Embryonic facial prominence (tissue), 1 donor: ENCODE results near the gene ELK4.

ENCODE experiments used
- DNase-seq: peaks from one replicate; pipeline ENCODE4 v3.0.0-alpha.2; 2016; ENCODE audit errors: extremely low spot score

The ELK4 gene

DNA sequence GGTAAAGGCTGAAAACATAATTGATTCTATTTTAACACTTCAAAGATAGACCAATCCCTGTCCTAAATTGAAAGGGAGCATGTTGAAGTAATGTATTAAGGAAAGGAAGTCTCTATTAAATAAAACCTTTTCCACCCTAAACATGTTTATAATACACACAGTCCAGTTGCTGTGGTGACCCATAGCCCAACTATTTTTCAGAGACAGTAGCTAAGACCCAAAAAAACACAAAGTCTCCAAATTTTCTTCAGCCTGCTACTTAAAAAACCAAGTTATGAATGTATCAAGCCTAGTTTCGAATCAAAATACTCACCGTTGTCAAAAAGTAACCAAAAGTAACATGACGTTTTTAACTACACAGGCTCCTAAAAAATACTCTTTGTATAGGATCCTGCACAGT, 1.6 kb downstream of the ELK4 start:
- DNase-seq, result no peak

DNA sequence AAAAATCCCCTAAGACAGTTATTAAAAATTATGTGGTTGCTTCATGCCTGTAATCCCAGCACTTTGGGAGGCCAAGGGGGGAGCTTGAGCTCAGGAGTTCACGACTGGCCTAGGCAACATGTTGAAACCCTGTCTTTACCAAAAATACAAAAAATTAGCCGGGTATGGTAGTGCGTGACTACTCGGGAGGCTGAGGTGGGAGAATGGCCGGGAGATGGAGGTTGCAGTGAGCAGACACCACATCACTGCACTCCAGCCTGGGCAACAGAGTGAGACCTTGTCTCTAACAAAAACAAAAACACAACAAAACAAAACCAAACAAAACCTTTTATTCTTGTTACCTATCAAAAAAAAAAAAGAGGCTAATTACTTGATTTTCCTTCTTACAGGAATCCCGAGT, 2.1 kb downstream of the ELK4 start:
- no peak for DNase-seq

DNA sequence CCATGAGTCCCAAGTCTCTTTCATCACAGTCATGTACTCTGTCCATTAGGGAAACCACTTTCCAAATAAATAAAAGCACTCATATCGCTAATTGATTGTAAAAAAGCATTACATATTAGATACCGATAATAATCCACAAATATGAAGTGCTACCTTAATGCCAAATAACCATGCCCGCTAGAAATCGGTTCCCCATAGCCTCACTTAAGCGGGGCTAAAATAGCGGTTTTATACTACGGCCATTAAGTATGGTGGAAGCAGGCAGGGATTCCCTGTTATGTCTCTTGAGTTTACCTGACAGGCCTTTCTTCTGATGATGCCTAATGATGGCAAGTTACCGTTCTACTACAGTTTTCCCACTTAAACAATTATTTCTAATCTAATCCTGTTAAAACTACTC, 3.9 kb downstream of the ELK4 start:
- DNase-seq, result no peak

DNA sequence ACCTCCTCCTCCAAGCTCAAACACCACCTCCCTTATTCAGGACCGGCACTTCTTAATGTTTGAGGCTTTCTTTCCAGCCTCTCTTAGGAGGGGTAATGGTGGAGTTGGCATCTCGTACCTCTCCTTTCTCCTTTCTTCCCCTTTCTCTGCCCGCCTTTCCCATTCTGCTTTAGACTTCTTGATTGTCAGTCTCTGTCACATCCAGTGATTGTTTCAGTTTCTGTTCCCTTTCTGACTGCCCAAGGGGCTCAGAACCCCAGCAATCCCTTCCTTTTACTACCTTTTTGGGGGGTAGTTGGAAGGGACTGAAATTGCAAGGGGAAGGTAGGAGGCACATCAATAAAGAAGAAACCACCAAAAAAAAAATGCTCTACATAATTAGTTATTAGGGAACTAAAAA, 5.6 kb downstream of the ELK4 start:
- no peak for DNase-seq

GRCh38 chr1:205623646-205624045, 8.2 kb downstream of the ELK4 start:
- DNase-seq, result no peak

DNA sequence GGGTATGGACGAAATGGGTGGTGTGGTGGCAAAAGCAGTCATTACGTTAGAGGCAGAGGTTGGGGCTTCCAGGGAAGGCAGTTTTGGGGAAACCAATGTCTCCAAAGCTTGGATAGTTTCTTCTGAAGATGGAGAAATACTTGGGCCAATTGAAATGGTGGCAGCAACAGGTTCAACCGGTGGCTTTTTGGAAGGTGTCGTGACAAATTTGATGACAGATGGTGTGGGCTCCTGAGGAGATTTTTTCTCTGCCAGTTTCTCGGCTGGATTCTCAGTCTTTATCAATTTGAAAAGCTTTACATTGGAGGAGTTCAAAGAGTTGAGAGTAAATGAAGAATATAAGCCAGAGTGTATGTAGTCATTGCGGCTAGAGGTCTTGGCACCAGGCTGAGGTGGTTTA, 11.5 kb downstream of the ELK4 start:
- no peak for DNase-seq

DNA sequence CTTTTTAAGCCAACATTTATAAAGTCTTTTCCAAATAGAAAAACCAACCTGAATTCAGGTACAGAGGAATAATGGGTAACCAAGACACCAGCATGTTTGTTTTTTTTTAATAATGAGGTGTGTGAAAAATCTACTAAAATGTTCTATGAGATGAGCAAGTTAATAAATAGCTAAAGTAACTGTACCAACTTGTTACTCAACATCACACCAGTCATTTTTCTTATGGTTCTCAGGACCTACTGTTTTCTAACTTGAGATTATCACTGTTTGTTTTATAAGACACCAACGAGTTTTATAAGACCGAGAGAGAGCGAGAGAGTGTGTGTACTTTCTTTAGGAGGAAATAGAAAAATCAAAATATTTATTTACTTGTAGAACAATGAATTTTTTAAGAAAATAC, 12.4 kb downstream of the ELK4 start:
- DNase-seq, result no peak

- no peak for DNase-seq
Observed at GRCh38 chr1:205616563-205617293, 15.1 kb downstream of the ELK4 start.

DNA sequence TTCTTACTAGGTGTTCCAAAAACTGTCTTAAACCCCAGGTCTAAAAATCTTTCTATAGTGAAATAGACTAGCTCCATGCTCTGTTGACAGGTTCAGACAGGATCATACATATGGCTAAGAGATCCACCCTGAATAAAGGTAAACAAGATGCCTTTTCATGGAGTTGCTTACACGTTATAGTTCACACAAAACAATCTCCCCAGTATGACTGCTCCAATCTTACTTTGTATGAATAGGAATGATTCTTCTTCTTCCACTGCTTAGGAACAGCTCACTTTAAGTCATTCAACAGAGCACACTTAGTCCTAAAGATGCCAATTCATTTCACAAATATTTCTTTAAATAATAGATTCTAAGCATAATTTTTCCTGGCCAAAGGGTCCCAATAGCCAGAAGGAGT, 16.0 kb downstream of the ELK4 start:
- no peak for DNase-seq

GRCh38 chr1:205613854-205614412, 17.9 kb downstream of the ELK4 start:
- no peak for DNase-seq

GRCh38 chr1:205612556-205612955, 19.3 kb downstream of the ELK4 start:
- DNase-seq, result no peak

DNA sequence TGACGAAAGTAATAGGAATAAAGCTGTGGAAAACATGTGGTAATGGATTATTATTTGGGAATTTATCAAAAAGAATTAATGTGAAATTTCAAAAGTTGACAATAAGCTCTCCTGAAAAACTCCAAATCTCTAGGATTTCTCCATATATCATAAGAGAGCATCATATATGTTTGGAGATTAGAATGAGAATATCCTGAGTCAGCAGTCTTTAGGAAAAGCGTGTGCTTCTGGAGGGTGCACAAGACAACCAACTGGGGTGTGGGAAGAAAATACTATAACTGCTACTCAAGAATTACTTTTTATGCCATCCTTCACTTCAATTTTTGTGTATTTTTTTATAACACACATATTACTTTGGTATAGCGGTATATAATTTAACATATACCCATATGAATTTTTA, 19.7 kb downstream of the ELK4 start:
- no peak for DNase-seq

- DNase-seq, result no peak
Observed at GRCh38 chr1:205610901-205611466, 20.8 kb downstream of the ELK4 start.

DNA sequence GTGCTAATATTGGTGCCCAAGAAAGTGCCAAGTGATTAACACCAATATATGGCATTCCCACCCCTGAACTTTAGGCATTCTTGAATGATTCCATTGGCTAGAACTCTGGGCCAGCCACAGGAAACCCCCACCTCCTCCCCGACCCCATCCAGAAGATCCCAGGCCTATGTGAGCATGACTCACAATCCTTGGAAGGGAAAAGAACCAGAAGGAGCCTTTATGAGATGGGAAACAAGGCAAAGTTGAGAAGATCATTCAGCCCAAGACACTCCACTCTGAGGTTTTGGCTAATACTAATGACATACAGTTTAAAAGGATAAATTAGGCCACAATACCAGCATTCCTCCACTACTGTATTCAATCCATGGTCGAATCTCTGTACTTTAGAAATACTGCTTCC, 21.8 kb downstream of the ELK4 start:
- DNase-seq, result no peak

GRCh38 chr1:205604825-205605505, 26.8 kb downstream of the ELK4 start:
- no peak for DNase-seq

DNA sequence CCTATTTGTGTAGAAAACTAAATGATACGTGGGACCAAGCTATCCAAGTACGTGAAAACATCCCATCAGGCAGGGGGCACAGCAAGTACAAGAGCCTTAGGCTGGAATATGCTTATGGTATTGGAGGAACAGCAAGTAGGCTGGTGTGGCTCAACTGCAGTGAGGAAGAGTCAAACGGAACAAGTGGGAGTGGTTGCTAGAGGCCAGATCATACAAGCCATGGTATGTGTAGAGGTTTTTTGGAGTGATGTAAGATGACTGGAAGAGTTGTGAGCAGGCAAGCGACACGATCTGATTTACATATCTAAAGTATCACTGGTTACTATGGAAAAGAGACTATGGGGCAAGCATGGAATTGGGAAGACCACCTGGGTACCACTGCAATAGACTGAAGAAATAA, 27.8 kb downstream of the ELK4 start:
- no peak for DNase-seq

DNA sequence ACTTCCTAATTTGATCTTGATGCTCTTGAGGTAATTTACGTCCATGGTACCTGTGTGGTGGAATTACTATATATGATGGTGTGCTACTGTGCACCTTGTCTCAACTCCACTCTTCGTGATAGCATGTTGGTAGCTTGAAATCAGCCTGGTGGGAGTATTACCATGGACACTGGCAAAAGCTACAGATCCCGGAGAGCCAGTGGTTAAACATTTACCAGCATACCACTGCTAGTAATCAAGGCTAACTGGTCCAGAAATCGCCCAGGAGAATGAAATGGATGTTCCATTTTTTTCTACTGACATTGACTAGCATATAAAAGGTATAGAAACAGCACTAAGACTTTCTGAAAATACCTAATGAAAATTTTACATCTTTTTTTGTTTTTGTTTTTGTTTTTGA, 30.6 kb downstream of the ELK4 start:
- DNase-seq, result no peak

DNA sequence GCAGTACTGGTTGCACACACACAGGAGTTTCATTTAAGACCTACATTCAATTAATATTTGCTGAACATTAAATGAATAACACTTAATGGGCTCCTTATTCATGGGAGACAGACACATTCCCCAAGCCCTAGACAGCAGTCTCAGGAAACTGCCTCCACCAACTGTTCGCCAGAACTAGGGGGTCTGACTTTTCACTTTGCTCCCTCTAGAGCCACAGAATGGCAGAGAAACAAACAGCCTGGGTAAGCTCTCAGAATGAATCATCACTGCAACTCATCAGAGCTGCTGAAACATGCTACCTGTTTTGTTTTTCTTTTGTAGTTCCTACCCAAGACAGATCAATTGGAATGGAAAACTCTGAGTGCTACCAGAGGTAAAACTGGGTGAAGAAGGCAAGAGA, 31.7 kb downstream of the ELK4 start:
- DNase-seq, result no peak

GRCh38 chr1:205599669-205600042, 32.2 kb downstream of the ELK4 start:
- DNase-seq, result no peak

DNA sequence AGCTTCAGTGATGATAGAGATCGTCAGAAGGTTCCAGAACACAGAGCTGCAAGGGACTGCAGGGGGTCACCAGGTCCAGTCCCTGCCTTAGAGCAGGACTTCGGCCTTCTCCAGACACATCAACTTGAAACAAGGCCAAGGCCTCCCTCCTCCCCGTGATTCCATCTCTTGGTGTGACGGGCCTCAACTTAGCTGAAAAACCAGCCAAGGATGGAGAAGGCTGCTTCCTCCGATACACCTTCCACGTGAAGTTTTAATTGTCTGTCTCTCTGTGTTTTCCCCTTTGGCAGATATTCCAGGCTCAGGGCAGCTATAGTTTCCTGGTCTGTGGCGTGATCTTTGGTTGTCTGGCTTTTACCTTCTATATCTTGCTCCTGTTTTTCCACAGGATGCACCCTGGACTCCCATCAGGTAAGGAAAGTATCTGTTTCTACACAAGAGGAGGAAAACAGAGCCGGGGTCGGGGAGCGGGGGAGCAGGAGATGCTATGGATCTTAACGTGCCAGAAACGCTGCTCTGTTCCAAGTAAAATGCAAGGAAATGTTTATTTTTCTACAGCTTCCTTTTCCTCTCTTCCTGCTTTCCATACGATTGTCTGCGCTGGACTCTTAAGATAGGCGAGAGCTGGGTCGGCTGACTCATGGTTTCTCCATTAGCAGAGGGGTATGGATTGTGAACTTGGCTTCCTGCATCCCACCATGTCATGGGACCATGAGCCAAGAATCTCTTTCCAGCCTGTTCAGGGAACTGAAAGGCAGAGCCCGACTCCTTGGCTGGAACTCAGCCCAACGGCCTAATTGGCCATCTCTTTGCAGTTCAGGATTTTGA, 32.8 kb downstream of the ELK4 start:
- no peak for DNase-seq

DNA sequence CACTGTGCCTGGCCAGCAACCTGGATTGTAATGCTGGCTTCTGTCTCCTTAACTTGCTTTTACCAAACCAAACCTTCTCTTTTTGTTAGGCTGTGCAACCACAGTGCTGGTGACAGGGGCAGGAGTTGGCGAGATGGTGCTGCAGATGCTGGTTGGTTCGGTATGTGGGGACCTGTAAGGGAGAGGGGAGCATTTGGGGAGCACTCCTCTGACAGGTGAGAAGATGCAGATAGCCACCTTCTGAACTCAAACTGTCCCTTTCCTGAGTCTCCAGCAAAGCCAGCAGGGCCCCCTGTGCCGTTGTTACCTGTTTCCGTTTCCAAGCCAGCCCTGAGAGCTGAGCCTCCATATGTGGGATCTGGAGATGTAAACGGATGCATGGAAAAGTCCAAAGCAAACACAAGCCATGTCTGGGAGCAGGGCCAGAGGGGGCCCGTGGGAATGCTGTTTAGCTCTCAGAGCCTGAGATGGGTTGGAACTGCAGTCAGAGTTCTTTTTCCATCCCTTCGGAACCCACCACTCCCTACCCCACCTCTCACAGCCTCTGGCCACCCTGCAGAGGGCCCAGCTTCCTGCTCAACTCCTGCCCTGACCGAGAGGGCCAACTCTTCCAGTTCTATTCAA, 34.0 kb downstream of the ELK4 start:
- DNase-seq, result no peak

GRCh38 chr1:205596876-205597275, 34.9 kb downstream of the ELK4 start:
- DNase-seq, result no peak
